WERI-Rb-1 (cell line): ENCODE results near the gene CMSS1.

Experiments
- DNase-seq: peaks from one replicate; pipeline ENCODE4 v3.0.0-alpha.2; 2020
- H3K27ac ChIP-seq: fragments of 250-450 bp; sonication (Bioruptor Pico); 2 replicates; pipeline ENCODE4 v1.5.1; 2020; ENCODE audit warnings: mild to moderate bottlenecking, moderate library complexity
- H3K27me3 ChIP-seq: fragments of 250-450 bp; sonication (Bioruptor Pico); 2 replicates; pipeline ENCODE4 v1.5.1; 2021; ENCODE audit warnings: mild to moderate bottlenecking, low read depth, moderate library complexity; ENCODE audit not compliant: insufficient read depth, severe bottlenecking
- H3K36me3 ChIP-seq: fragments of 250-450 bp; sonication (Bioruptor Pico); 2 replicates; pipeline ENCODE4 v1.5.1; 2020; ENCODE audit warnings: mild to moderate bottlenecking, moderate library complexity
- H3K4me3 ChIP-seq: 2 replicates; pipeline ENCODE4 v1.5.1; 2011; ENCODE audit warnings: low read depth, mild to moderate bottlenecking, control low read depth, low read length
- H3K9me3 ChIP-seq: fragments of 250-450 bp; sonication (Bioruptor Pico); 2 replicates; pipeline ENCODE4 v1.5.1; 2021; ENCODE audit warnings: mild to moderate bottlenecking, moderate library complexity; ENCODE audit not compliant: severe bottlenecking
- CTCF ChIP-seq: IDR thresholded peaks from 2 replicates; pipeline ENCODE4 v1.5.1; 2011; ENCODE audit warnings: low read depth, mild to moderate bottlenecking, control low read depth, inconsistent platforms, low read length

CMSS1 gene

GRCh38 chr3:99961756-99962515 lies 144.3 kb downstream of the CMSS1 start:
- Histone ChIP-seq H3K27ac (no peak overlapping the region), H3K27me3 (no peaks in the 10 kb centered on the region), H3K36me3 (no peaks in the 10 kb centered on the region), H3K4me3 (no peak overlapping the region), H3K9me3 (no peaks in the 10 kb centered on the region)
- TF ChIP-seq CTCF: no peak
- no peak for DNase-seq

- Histone ChIP-seq H3K27me3 (no peaks in the 10 kb centered on the region), H3K4me3 (no peak overlapping the region), H3K36me3 (no peaks in the 10 kb centered on the region), H3K27ac (no peak overlapping the region; the same call in 1 of the 2 replicates), H3K9me3 (no peaks in the 10 kb centered on the region)
- no peak for TF ChIP-seq CTCF
- no peak for DNase-seq
These were observed 145.0 kb downstream of the CMSS1 start for GRCh38 chr3:99962703-99963102.

GRCh38 chr3:99965077-99965476 lies 147.4 kb downstream of the CMSS1 start:
- peak overlapping the region; percentile 69 for H3K27ac ChIP-seq
- TF ChIP-seq CTCF: no peak
- H3K4me3 ChIP-seq: no peak overlapping the region
- H3K36me3 ChIP-seq: no peaks in the 10 kb centered on the region
- H3K9me3 ChIP-seq: no peaks in the 10 kb centered on the region
- DNase-seq: no peak
- H3K27me3 ChIP-seq: no peaks in the 10 kb centered on the region

- no peak for TF ChIP-seq CTCF
- Histone ChIP-seq H3K27ac (peak overlapping the region; percentile 69), H3K27me3 (no peaks in the 10 kb centered on the region), H3K9me3 (no peaks in the 10 kb centered on the region), H3K4me3 (no peak overlapping the region), H3K36me3 (no peaks in the 10 kb centered on the region)
- DNase-seq: peak; percentile 20
These were observed 148.2 kb downstream of the CMSS1 start for GRCh38 chr3:99965681-99966408.

- DNase-seq: no peak
- Histone ChIP-seq H3K27me3 (no peaks in the 10 kb centered on the region), H3K36me3 (no peaks in the 10 kb centered on the region), H3K4me3 (no peak overlapping the region), H3K9me3 (no peaks in the 10 kb centered on the region), H3K27ac (no peak overlapping the region)
- TF ChIP-seq CTCF: no peak
These were observed 149.2 kb downstream of the CMSS1 start for GRCh38 chr3:99966662-99967416.
